Measurements from ENCODE around the gene PCBP1.
"Not testable (repeated sequence)": the region's sequence is repeated elsewhere in the genome, so short reads cannot be mapped to it uniquely, and the experiment has no call there.

The PCBP1 gene

GRCh38 chr2:70121627-70122372, 34.5 kb downstream of the PCBP1 start:
- Histone ChIP-seq H3K4me1 (ENCODE audit: insufficient read depth, low read length) (peaks cover 26% of the 10 kb centered on the region), H3K4me3 (ENCODE audit: low read depth in 1 of 2, low read length in 2 of 2) (no peak overlapping the region), H3K27me3 (ENCODE audit: control insufficient read depth in 1 of 2, insufficient read depth in 2 of 2, low read length in 2 of 2) (no peaks in the 10 kb centered on the region), H3K36me3 (ENCODE audit: insufficient read depth, low read length) (no peaks in the 10 kb centered on the region), H3K9ac (ENCODE audit: low read length) (no peak overlapping the region), H3K27ac (ENCODE audit: low read depth, low read length) (no peak overlapping the region), H3K9me3 (ENCODE audit: low read length) (no peaks in the 10 kb centered on the region)

- Histone ChIP-seq H3K27ac (ENCODE audit: low read depth, low read length) (no peak overlapping the region), H3K36me3 (ENCODE audit: insufficient read depth, low read length) (no peaks in the 10 kb centered on the region), H3K9ac (ENCODE audit: low read length) (no peak overlapping the region), H3K27me3 (ENCODE audit: control insufficient read depth in 1 of 2, insufficient read depth in 2 of 2, low read length in 2 of 2) (no peaks in the 10 kb centered on the region), H3K4me1 (ENCODE audit: insufficient read depth, low read length) (peaks cover 26% of the 10 kb centered on the region), H3K9me3 (ENCODE audit: low read length) (no peaks in the 10 kb centered on the region), H3K4me3 (ENCODE audit: low read depth in 1 of 2, low read length in 2 of 2) (no peak overlapping the region)
Observed at GRCh38 chr2:70122470-70122869, 35.2 kb downstream of the PCBP1 start.

GRCh38 chr2:70123051-70123828, 36.0 kb downstream of the PCBP1 start:
- Histone ChIP-seq H3K27me3 (ENCODE audit: control insufficient read depth in 1 of 2, insufficient read depth in 2 of 2, low read length in 2 of 2) (no peaks in the 10 kb centered on the region), H3K4me1 (ENCODE audit: insufficient read depth, low read length) (peaks cover 26% of the 10 kb centered on the region), H3K36me3 (ENCODE audit: insufficient read depth, low read length) (no peaks in the 10 kb centered on the region), H3K27ac (ENCODE audit: low read depth, low read length) (peak overlapping the region; percentile 79), H3K4me3 (ENCODE audit: low read depth in 1 of 2, low read length in 2 of 2) (peak overlapping the region in 1 of 2 donors; percentile 86), H3K9ac (ENCODE audit: low read length) (peak overlapping the region; percentile 98), H3K9me3 (ENCODE audit: low read length) (no peaks in the 10 kb centered on the region)

GRCh38 chr2:70123829-70124116, 36.5 kb downstream of the PCBP1 start:
- no peaks in the 10 kb centered on the region for H3K27me3 ChIP-seq (ENCODE audit: control insufficient read depth in 1 of 2, insufficient read depth in 2 of 2, low read length in 2 of 2)

GRCh38 chr2:70124983-70125480, 37.8 kb downstream of the PCBP1 start:
- peaks cover 26% of the 10 kb centered on the region for H3K4me1 ChIP-seq (ENCODE audit: insufficient read depth, low read length)
- H3K27me3 ChIP-seq (ENCODE audit: control insufficient read depth in 1 of 2, insufficient read depth in 2 of 2, low read length in 2 of 2): no peaks in the 10 kb centered on the region
- peak overlapping the region; percentile 28 to 86 for H3K4me3 ChIP-seq (ENCODE audit: low read depth in 1 of 2, low read length in 2 of 2)
- peak overlapping the region; percentile 98 for H3K9ac ChIP-seq (ENCODE audit: low read length)
- no peaks in the 10 kb centered on the region for H3K36me3 ChIP-seq (ENCODE audit: insufficient read depth, low read length)
- H3K27ac ChIP-seq (ENCODE audit: low read depth, low read length): peak overlapping the region; percentile 79
- H3K9me3 ChIP-seq (ENCODE audit: low read length): no peaks in the 10 kb centered on the region

More at GRCh38 chr2:70123829-70124116, 36.5 kb downstream of the PCBP1 start:
- H3K9ac ChIP-seq (ENCODE audit: low read length): peak overlapping the region; percentile 98
- no peaks in the 10 kb centered on the region for H3K9me3 ChIP-seq (ENCODE audit: low read length)
- H3K27ac ChIP-seq (ENCODE audit: low read depth, low read length): peak overlapping the region; percentile 79
- peaks cover 26% of the 10 kb centered on the region for H3K4me1 ChIP-seq (ENCODE audit: insufficient read depth, low read length)
- H3K4me3 ChIP-seq (ENCODE audit: low read depth in 1 of 2, low read length in 2 of 2): peak overlapping the region in 1 of 2 donors; percentile 86
- H3K36me3 ChIP-seq (ENCODE audit: insufficient read depth, low read length): no peaks in the 10 kb centered on the region

- H3K4me1 ChIP-seq (ENCODE audit: insufficient read depth, low read length): peaks cover 26% of the 10 kb centered on the region
- no peaks in the 10 kb centered on the region for H3K36me3 ChIP-seq (ENCODE audit: insufficient read depth, low read length)
- peak overlapping the region; percentile 79 for H3K27ac ChIP-seq (ENCODE audit: low read depth, low read length)
- peak overlapping the region; percentile 98 for H3K9ac ChIP-seq (ENCODE audit: low read length)
- H3K4me3 ChIP-seq (ENCODE audit: low read depth in 1 of 2, low read length in 2 of 2): peak overlapping the region; percentile 28 to 86
- H3K27me3 ChIP-seq (ENCODE audit: control insufficient read depth in 1 of 2, insufficient read depth in 2 of 2, low read length in 2 of 2): no peaks in the 10 kb centered on the region
- H3K9me3 ChIP-seq (ENCODE audit: low read length): no peaks in the 10 kb centered on the region
Observed at GRCh38 chr2:70125498-70125898, 38.2 kb downstream of the PCBP1 start.

- H3K9me3 ChIP-seq (ENCODE audit: low read length): no peaks in the 10 kb centered on the region
- no peak overlapping the region for H3K4me3 ChIP-seq (ENCODE audit: low read depth in 1 of 2, low read length in 2 of 2)
- H3K36me3 ChIP-seq (ENCODE audit: insufficient read depth, low read length): no peaks in the 10 kb centered on the region
- H3K27me3 ChIP-seq (ENCODE audit: control insufficient read depth in 1 of 2, insufficient read depth in 2 of 2, low read length in 2 of 2): no peaks in the 10 kb centered on the region
- H3K27ac ChIP-seq (ENCODE audit: low read depth, low read length): no peak overlapping the region
- peaks cover 31% of the 10 kb centered on the region for H3K4me1 ChIP-seq (ENCODE audit: insufficient read depth, low read length)
- no peak overlapping the region for H3K9ac ChIP-seq (ENCODE audit: low read length)
Observed at GRCh38 chr2:70126413-70126812, 39.1 kb downstream of the PCBP1 start.

- Histone ChIP-seq H3K36me3 (ENCODE audit: insufficient read depth, low read length) (no peaks in the 10 kb centered on the region), H3K27me3 (ENCODE audit: control insufficient read depth in 1 of 2, insufficient read depth in 2 of 2, low read length in 2 of 2) (no peaks in the 10 kb centered on the region), H3K4me3 (ENCODE audit: low read depth in 1 of 2, low read length in 2 of 2) (no peak overlapping the region), H3K4me1 (ENCODE audit: insufficient read depth, low read length) (peaks cover 38% of the 10 kb centered on the region), H3K9ac (ENCODE audit: low read length) (no peak overlapping the region), H3K27ac (ENCODE audit: low read depth, low read length) (no peak overlapping the region), H3K9me3 (ENCODE audit: low read length) (no peaks in the 10 kb centered on the region)
Observed at GRCh38 chr2:70128005-70128404, 40.7 kb downstream of the PCBP1 start.

- H3K4me1 ChIP-seq (ENCODE audit: insufficient read depth, low read length): peaks cover 36% of the 10 kb centered on the region
- H3K9me3 ChIP-seq (ENCODE audit: low read length); H3K27me3 ChIP-seq (ENCODE audit: control insufficient read depth in 1 of 2, insufficient read depth in 2 of 2, low read length in 2 of 2); H3K9ac ChIP-seq (ENCODE audit: low read length); H3K36me3 ChIP-seq (ENCODE audit: insufficient read depth, low read length): not testable (repeated sequence)
- H3K4me3 ChIP-seq (ENCODE audit: low read depth in 1 of 2, low read length in 2 of 2): peak overlapping the region in 1 of 2 donors; percentile 69
- peak overlapping the region; percentile 97 for H3K27ac ChIP-seq (ENCODE audit: low read depth, low read length)
Observed at GRCh38 chr2:70131344-70132143, 44.3 kb downstream of the PCBP1 start.

GRCh38 chr2:70132244-70133126, 45.2 kb downstream of the PCBP1 start:
- Histone ChIP-seq H3K9me3 (ENCODE audit: low read length) (no peaks in the 10 kb centered on the region), H3K9ac (ENCODE audit: low read length) (peak overlapping the region; percentile 51), H3K4me3 (ENCODE audit: low read depth in 1 of 2, low read length in 2 of 2) (peak overlapping the region in 1 of 2 donors; percentile 69), H3K27me3 (ENCODE audit: control insufficient read depth in 1 of 2, insufficient read depth in 2 of 2, low read length in 2 of 2) (no peaks in the 10 kb centered on the region), H3K27ac (ENCODE audit: low read depth, low read length) (peak overlapping the region; percentile 97), H3K4me1 (ENCODE audit: insufficient read depth, low read length) (peaks cover 36% of the 10 kb centered on the region), H3K36me3 (ENCODE audit: insufficient read depth, low read length) (no peaks in the 10 kb centered on the region)
